OCI-LY1 (cell line): Measurements from ENCODE around the gene GAPVD1.

ENCODE experiments used
- EZH2 ChIP-seq: fragments of 200-600 bp; sonication (generic), shearing (Covaris generic); IDR thresholded peaks from 2 replicates; pipeline ENCODE4 v1.8.0; 2017; ENCODE audit warnings: borderline replicate concordance, mixed run types, mild to moderate bottlenecking, antibody characterized with exemption, low read length, moderate library complexity, mixed read lengths
- TF ChIP-seq, protein P1 (sequence below): fragments of 200-600 bp; sonication (generic), shearing (Covaris generic); IDR thresholded peaks from 2 replicates; pipeline ENCODE4 v1.5.1; 2017; ENCODE audit warnings: mild to moderate bottlenecking, antibody characterized with exemption, low read length, moderate library complexity, mixed read lengths

DNA sequence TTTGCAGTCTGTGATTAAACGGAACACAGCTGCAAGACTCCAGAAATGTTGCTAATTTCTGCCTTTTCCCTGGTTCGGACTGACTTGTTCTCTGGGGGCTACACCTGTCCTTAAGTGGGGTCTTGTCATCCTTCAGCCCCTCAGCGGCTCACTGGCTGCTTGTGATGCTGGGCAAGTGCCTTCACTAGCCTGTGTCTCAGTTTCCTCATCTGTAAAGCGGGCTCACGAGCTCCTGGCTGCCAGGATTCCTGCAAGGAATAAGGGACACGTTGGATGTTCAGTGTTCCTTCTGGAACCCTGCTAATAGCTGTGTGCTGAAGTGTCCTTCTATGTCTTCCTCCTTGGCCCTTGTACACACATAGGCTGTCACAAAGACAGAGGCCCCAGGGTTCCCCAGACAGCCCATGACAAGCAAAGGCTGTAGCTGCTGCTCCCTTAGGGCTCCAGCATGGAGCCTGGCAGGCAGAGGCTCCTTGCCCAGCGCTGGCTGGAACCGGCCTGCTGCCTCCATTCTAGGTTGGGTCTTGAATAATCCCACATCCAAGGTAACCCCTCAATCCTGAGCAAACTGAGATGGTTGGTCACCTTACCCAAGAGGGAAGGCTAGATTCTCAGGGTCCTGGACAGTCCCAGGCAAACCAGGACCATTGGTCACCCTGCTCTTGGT lies 116.1 kb downstream of the GAPVD1 start:
- TF ChIP-seq, protein P1, sequence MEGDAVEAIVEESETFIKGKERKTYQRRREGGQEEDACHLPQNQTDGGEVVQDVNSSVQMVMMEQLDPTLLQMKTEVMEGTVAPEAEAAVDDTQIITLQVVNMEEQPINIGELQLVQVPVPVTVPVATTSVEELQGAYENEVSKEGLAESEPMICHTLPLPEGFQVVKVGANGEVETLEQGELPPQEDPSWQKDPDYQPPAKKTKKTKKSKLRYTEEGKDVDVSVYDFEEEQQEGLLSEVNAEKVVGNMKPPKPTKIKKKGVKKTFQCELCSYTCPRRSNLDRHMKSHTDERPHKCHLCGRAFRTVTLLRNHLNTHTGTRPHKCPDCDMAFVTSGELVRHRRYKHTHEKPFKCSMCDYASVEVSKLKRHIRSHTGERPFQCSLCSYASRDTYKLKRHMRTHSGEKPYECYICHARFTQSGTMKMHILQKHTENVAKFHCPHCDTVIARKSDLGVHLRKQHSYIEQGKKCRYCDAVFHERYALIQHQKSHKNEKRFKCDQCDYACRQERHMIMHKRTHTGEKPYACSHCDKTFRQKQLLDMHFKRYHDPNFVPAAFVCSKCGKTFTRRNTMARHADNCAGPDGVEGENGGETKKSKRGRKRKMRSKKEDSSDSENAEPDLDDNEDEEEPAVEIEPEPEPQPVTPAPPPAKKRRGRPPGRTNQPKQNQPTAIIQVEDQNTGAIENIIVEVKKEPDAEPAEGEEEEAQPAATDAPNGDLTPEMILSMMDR: no peak
- TF ChIP-seq EZH2: no peak
